ENCODE measurements around the gene GALNT14.

The GALNT14 gene

GRCh38 chr2:30899516-30900054 is 238.7 kb downstream of the GALNT14 start:
- DNase-seq (ENCODE audit: low spot score) (no peak), ATAC-seq (ENCODE audit: low read depth) (no peak)
- H3K9me3 ChIP-seq (ENCODE audit: severe bottlenecking): no peaks in the 10 kb centered on the region
- no peak overlapping the region for H3K27ac ChIP-seq (ENCODE audit: poor library complexity, severe bottlenecking)
- no peak overlapping the region for H3K4me3 ChIP-seq (ENCODE audit: severe bottlenecking)
- no peaks in the 10 kb centered on the region for H3K27me3 ChIP-seq (ENCODE audit: insufficient read depth, poor library complexity, severe bottlenecking)
- no peak for TF ChIP-seq CTCF (IDR thresholded peaks at IDR 0.05; ENCODE audit: poor library complexity, severe bottlenecking)
- H3K4me1 ChIP-seq (ENCODE audit: insufficient read depth, poor library complexity, severe bottlenecking): no peaks in the 10 kb centered on the region
- H3K36me3 ChIP-seq (ENCODE audit: low read depth): no peaks in the 10 kb centered on the region

- H3K27me3 ChIP-seq (ENCODE audit: insufficient read depth, poor library complexity, severe bottlenecking): peaks cover 3% of the 10 kb centered on the region
- H3K4me3 ChIP-seq (ENCODE audit: severe bottlenecking): no peak overlapping the region
- no peak overlapping the region for H3K27ac ChIP-seq (ENCODE audit: poor library complexity, severe bottlenecking)
- H3K4me1 ChIP-seq (ENCODE audit: insufficient read depth, poor library complexity, severe bottlenecking): no peaks in the 10 kb centered on the region
- H3K9me3 ChIP-seq (ENCODE audit: severe bottlenecking): no peaks in the 10 kb centered on the region
- DNase-seq (ENCODE audit: low spot score) (no peak), ATAC-seq (ENCODE audit: low read depth) (no peak)
- no peaks in the 10 kb centered on the region for H3K36me3 ChIP-seq (ENCODE audit: low read depth)
- no peak for TF ChIP-seq CTCF (IDR thresholded peaks at IDR 0.05; ENCODE audit: poor library complexity, severe bottlenecking)
Observed at GRCh38 chr2:30897539-30897938, 240.7 kb downstream of the GALNT14 start.

GRCh38 chr2:30894498-30895119 is 243.6 kb downstream of the GALNT14 start:
- no peak for DNase-seq (ENCODE audit: low spot score)
- no peaks in the 10 kb centered on the region for H3K36me3 ChIP-seq (ENCODE audit: low read depth)
- ATAC-seq (ENCODE audit: low read depth): no peak
- no peak overlapping the region for H3K4me3 ChIP-seq (ENCODE audit: severe bottlenecking)
- no peak overlapping the region for H3K27ac ChIP-seq (ENCODE audit: poor library complexity, severe bottlenecking)
- H3K4me1 ChIP-seq (ENCODE audit: insufficient read depth, poor library complexity, severe bottlenecking): no peaks in the 10 kb centered on the region
- H3K27me3 ChIP-seq (ENCODE audit: insufficient read depth, poor library complexity, severe bottlenecking): peaks cover 3% of the 10 kb centered on the region
- TF ChIP-seq CTCF (IDR thresholded peaks at IDR 0.05; ENCODE audit: poor library complexity, severe bottlenecking): no peak
- no peaks in the 10 kb centered on the region for H3K9me3 ChIP-seq (ENCODE audit: severe bottlenecking)

- ATAC-seq (ENCODE audit: low read depth) (no peak), DNase-seq (ENCODE audit: low spot score) (no peak)
- Histone ChIP-seq H3K9me3 (ENCODE audit: severe bottlenecking) (no peaks in the 10 kb centered on the region), H3K4me3 (ENCODE audit: severe bottlenecking) (no peak overlapping the region), H3K27ac (ENCODE audit: poor library complexity, severe bottlenecking) (no peak overlapping the region), H3K27me3 (ENCODE audit: insufficient read depth, poor library complexity, severe bottlenecking) (peaks cover 3% of the 10 kb centered on the region), H3K36me3 (ENCODE audit: low read depth) (no peaks in the 10 kb centered on the region), H3K4me1 (ENCODE audit: insufficient read depth, poor library complexity, severe bottlenecking) (peaks cover 4% of the 10 kb centered on the region)
- no peak for TF ChIP-seq CTCF (IDR thresholded peaks at IDR 0.05; ENCODE audit: poor library complexity, severe bottlenecking)
Observed at GRCh38 chr2:30888852-30889409, 249.3 kb downstream of the GALNT14 start.

GRCh38 chr2:30886080-30886479 is 252.2 kb downstream of the GALNT14 start:
- H3K4me3 ChIP-seq (ENCODE audit: severe bottlenecking): no peak overlapping the region
- no peaks in the 10 kb centered on the region for H3K36me3 ChIP-seq (ENCODE audit: low read depth)
- peaks cover 4% of the 10 kb centered on the region for H3K4me1 ChIP-seq (ENCODE audit: insufficient read depth, poor library complexity, severe bottlenecking)
- H3K27ac ChIP-seq (ENCODE audit: poor library complexity, severe bottlenecking): no peak overlapping the region
- DNase-seq (ENCODE audit: low spot score) (no peak), ATAC-seq (ENCODE audit: low read depth) (peak; percentile 83)
- TF ChIP-seq CTCF (IDR thresholded peaks at IDR 0.05; ENCODE audit: poor library complexity, severe bottlenecking): no peak
- H3K27me3 ChIP-seq (ENCODE audit: insufficient read depth, poor library complexity, severe bottlenecking): no peaks in the 10 kb centered on the region
- H3K9me3 ChIP-seq (ENCODE audit: severe bottlenecking): no peaks in the 10 kb centered on the region

All from RWPE2 (cell line).